HEK293T (cell line): ENCODE measurements around the gene RNF212.

Experiments used
- CTCF ChIA-PET: fragments of 350-600 bp; formaldehyde crosslinking; extraction: SDS; loops from one replicate; lab custom pipeline; 2021; ENCODE audit warnings: antibody characterized with exemption, inconsistent platforms; lab: Yijun Ruan, JAX
- POLR2A ChIA-PET: fragments of 350-600 bp; formaldehyde crosslinking; extraction: SDS; loops from one replicate; lab custom pipeline; 2020; ENCODE audit warnings: antibody characterized with exemption, inconsistent platforms; lab: Yijun Ruan, JAX
- DNase-seq: peaks from one replicate; pipeline ENCODE4 v3.0.0; 2012; ENCODE audit warnings: mixed read lengths; ENCODE audit errors: extremely low spot score
- ARNT ChIP-seq: fragments of 450-650 bp; IDR thresholded peaks from 2 replicates; pipeline ENCODE4 v1.6.1; 2017; ENCODE audit warnings: mild to moderate bottlenecking
- BHLHE40 ChIP-seq: fragments of 450-650 bp; IDR thresholded peaks from 2 replicates; pipeline ENCODE4 v1.6.1; 2016; ENCODE audit warnings: mild to moderate bottlenecking, moderate library complexity, borderline replicate concordance
- CTBP1 ChIP-seq: fragments of 450-650 bp; IDR thresholded peaks from 2 replicates; pipeline ENCODE4 v1.6.1; 2016; ENCODE audit warnings: borderline replicate concordance
- ELF4 ChIP-seq: fragments of 450-650 bp; IDR thresholded peaks from 2 replicates; pipeline ENCODE4 v1.6.1; 2017; ENCODE audit warnings: antibody characterized with exemption
- FOXA1 ChIP-seq: fragments of 450-650 bp; IDR thresholded peaks from 2 replicates; pipeline ENCODE4 v1.6.1; 2016; ENCODE audit warnings: mild to moderate bottlenecking
- FOXK2 ChIP-seq: fragments of 450-650 bp; IDR thresholded peaks from 2 replicates; pipeline ENCODE4 v1.6.1; 2016; ENCODE audit warnings: mild to moderate bottlenecking
- FOXM1 ChIP-seq: fragments of 450-650 bp; IDR thresholded peaks from 2 replicates; pipeline ENCODE4 v1.6.1; 2017; ENCODE audit warnings: mild to moderate bottlenecking, borderline replicate concordance
- HDGF ChIP-seq: fragments of 450-650 bp; IDR thresholded peaks from 2 replicates; pipeline ENCODE4 v1.6.1; 2017; ENCODE audit warnings: antibody characterized with exemption, borderline replicate concordance
- L3MBTL2 ChIP-seq: fragments of 450-650 bp; conservative IDR thresholded peaks from 2 replicates; pipeline ENCODE4 v1.6.1; 2016; ENCODE audit warnings: mild to moderate bottlenecking
- LEF1 ChIP-seq: fragments of 450-650 bp; IDR thresholded peaks from 2 replicates; pipeline ENCODE4 v1.6.1; 2017; ENCODE audit warnings: mild to moderate bottlenecking, borderline replicate concordance
- NFRKB ChIP-seq: fragments of 450-650 bp; IDR thresholded peaks from 2 replicates; pipeline ENCODE4 v1.6.1; 2016; ENCODE audit warnings: mild to moderate bottlenecking, moderate library complexity
- PKNOX1 ChIP-seq: fragments of 450-650 bp; IDR thresholded peaks from 2 replicates; pipeline ENCODE4 v1.6.1; 2016
- SP1 ChIP-seq: fragments of 450-650 bp; IDR thresholded peaks from 2 replicates; pipeline ENCODE4 v1.6.1; 2017
- SUZ12 ChIP-seq: fragments of 450-650 bp; IDR thresholded peaks from 2 replicates; pipeline ENCODE4 v1.6.1; 2016; ENCODE audit warnings: mild to moderate bottlenecking
- TARDBP ChIP-seq: fragments of 450-650 bp; IDR thresholded peaks from 2 replicates; pipeline ENCODE4 v1.6.1; 2016
- ZNF384 ChIP-seq: fragments of 450-650 bp; IDR thresholded peaks from 2 replicates; pipeline ENCODE4 v1.6.1; 2016

The RNF212 gene

GRCh38 chr4:1153567-1154090, 40.3 kb upstream of the RNF212 start:
- ChIA-PET POLR2A (no interaction called here), CTCF (interaction anchor here (1.0 kb wide), 1 partner anchor 114 kb away, joined by 3 read pairs; no protein-coding TSS in a partner anchor)
- no peak for DNase-seq
- no peak for TF ChIP-seq SP1
- no peak for TF ChIP-seq FOXK2
- no peak for TF ChIP-seq LEF1
- TF ChIP-seq CTBP1 = no peak
- TF ChIP-seq FOXA1 = no peak
- no peak for TF ChIP-seq PKNOX1
- TF ChIP-seq ARNT = no peak
- no peak for TF ChIP-seq HDGF
- no peak for TF ChIP-seq L3MBTL2
- no peak for TF ChIP-seq ZNF384
- TF ChIP-seq FOXM1 = no peak
- TF ChIP-seq SUZ12 = no peak
- TF ChIP-seq ELF4 = no peak
- TF ChIP-seq BHLHE40 = no peak

DNA sequence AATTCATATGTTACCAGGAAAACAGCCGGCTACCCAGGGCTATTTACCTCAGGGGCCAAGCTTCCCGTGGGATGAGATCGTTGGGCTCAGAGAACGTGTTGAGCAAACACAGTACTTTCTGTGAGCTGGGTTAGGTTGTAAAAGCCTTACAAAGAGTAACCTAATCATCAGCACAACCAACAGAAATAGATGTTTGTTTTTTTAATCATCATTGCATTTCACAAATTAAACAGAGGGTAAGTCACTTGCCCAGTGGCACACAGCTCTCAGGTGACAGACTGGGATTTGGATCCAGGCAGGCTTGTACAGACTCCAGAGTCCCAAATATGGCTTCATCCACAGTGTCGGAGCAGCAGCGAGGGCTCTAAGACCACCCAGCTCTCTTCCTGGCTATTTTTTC, 38.9 kb upstream of the RNF212 start:
- CTCF ChIA-PET = interaction anchor here (0.5 to 1.4 kb wide), 2 partner anchors 21 to 293 kb away, joined by 4 to 5 read pairs; no protein-coding TSS in a partner anchor
- POLR2A ChIA-PET = no interaction called here
- no peak for DNase-seq
- TF ChIP-seq BHLHE40 (no peak), FOXK2 (no peak), FOXM1 (no peak), SUZ12 (no peak), PKNOX1 (no peak), L3MBTL2 (no peak), ELF4 (no peak), LEF1 (no peak), ZNF384 (no peak), ARNT (no peak), TARDBP (no peak), HDGF (no peak), SP1 (no peak), FOXA1 (no peak), NFRKB (no peak), CTBP1 (no peak)

GRCh38 chr4:1151541-1151940, 38.2 kb upstream of the RNF212 start:
- ChIA-PET CTCF (interaction anchor here (0.5 to 1.4 kb wide), 2 partner anchors 21 to 294 kb away, joined by 4 to 5 read pairs; no protein-coding TSS in a partner anchor), POLR2A (no interaction called here)
- TF ChIP-seq TARDBP (no peak), BHLHE40 (no peak), FOXA1 (no peak), HDGF (no peak), NFRKB (no peak), PKNOX1 (no peak), LEF1 (no peak), SP1 (no peak), L3MBTL2 (no peak)

GRCh38 chr4:1150875-1151274, 37.5 kb upstream of the RNF212 start:
- POLR2A ChIA-PET = interaction anchor here (1.3 kb wide), 1 partner anchor 195 kb away, joined by 5 read pairs; no protein-coding TSS in a partner anchor
- CTCF ChIA-PET = no interaction called here
- no peak for DNase-seq
- no peak for TF ChIP-seq SUZ12
- no peak for TF ChIP-seq ARNT
- TF ChIP-seq PKNOX1 = no peak
- no peak for TF ChIP-seq L3MBTL2

More at GRCh38 chr4:1151541-1151940, 38.2 kb upstream of the RNF212 start:
- DNase-seq = no peak

GRCh38 chr4:1139860-1140259, 26.5 kb upstream of the RNF212 start:
- DNase-seq = no peak
- ChIA-PET POLR2A (no interaction called here), CTCF (no interaction called here)
- TF ChIP-seq BHLHE40 = no peak
- no peak for TF ChIP-seq L3MBTL2
- no peak for TF ChIP-seq SP1
- no peak for TF ChIP-seq FOXK2

GRCh38 chr4:1137850-1138249, 24.5 kb upstream of the RNF212 start:
- TF ChIP-seq ZNF384 (no peak), CTBP1 (no peak), FOXA1 (no peak), L3MBTL2 (no peak), FOXM1 (no peak), PKNOX1 (no peak)
- ChIA-PET CTCF (no interaction called here), POLR2A (no interaction called here)

More at GRCh38 chr4:1137850-1138249, 24.5 kb upstream of the RNF212 start:
- DNase-seq = no peak
